SKM-1 (cell line): ENCODE results near the gene SPRR5.

Experiments used
- DNase-seq: peaks from one replicate; lab custom pipeline; 2025; ENCODE audit not compliant: unreplicated experiment; lab: John Stamatoyannopoulos, UW

The SPRR5 gene

GRCh38 chr1:152942161-152942560, 4.8 kb upstream of the SPRR5 start:
- no peak for DNase-seq

GRCh38 chr1:152946248-152946647, 758 bp upstream of the SPRR5 start:
- no peak for DNase-seq

- no peak for DNase-seq
Measured at GRCh38 chr1:152951711-152952110, 4.7 kb downstream of the SPRR5 start.

- no peak for DNase-seq
Measured at GRCh38 chr1:152953761-152954160, 6.8 kb downstream of the SPRR5 start.

- no peak for DNase-seq
Measured at GRCh38 chr1:152954436-152954835, 7.4 kb downstream of the SPRR5 start.

- DNase-seq = no peak
Measured at GRCh38 chr1:152957561-152957960, 10.6 kb downstream of the SPRR5 start.

- DNase-seq = no peak
Measured at GRCh38 chr1:152959273-152959672, 12.3 kb downstream of the SPRR5 start.

GRCh38 chr1:152959801-152960451, 12.9 kb downstream of the SPRR5 start:
- no peak for DNase-seq

GRCh38 chr1:152960452-152961044, 13.5 kb downstream of the SPRR5 start:
- no peak for DNase-seq

- DNase-seq = no peak
Measured at GRCh38 chr1:152961226-152961891, 14.4 kb downstream of the SPRR5 start.

- no peak for DNase-seq
Measured at GRCh38 chr1:152962876-152963415, 15.9 kb downstream of the SPRR5 start.

GRCh38 chr1:152964536-152964935, 17.5 kb downstream of the SPRR5 start:
- no peak for DNase-seq

- no peak for DNase-seq
Measured at GRCh38 chr1:152965853-152966252, 18.8 kb downstream of the SPRR5 start.

- DNase-seq = no peak
Measured at GRCh38 chr1:152967201-152967600, 20.2 kb downstream of the SPRR5 start.

- DNase-seq = no peak
Measured at GRCh38 chr1:152968248-152968647, 21.2 kb downstream of the SPRR5 start.

GRCh38 chr1:152969036-152969435, 22.0 kb downstream of the SPRR5 start:
- no peak for DNase-seq

GRCh38 chr1:152970495-152970894, 23.5 kb downstream of the SPRR5 start, which contains the start of gene SPRR4:
Gene SPRR4 (plus strand): TSS chr1:152970648. CDS start chr1:152971891, 1,243 bp downstream.
- DNase-seq = no peak

GRCh38 chr1:152972196-152972886, 25.3 kb downstream of the SPRR5 start:
- no peak for DNase-seq

GRCh38 chr1:152976688-152977087, 29.7 kb downstream of the SPRR5 start:
- no peak for DNase-seq

GRCh38 chr1:152977614-152978013, 30.6 kb downstream of the SPRR5 start:
- no peak for DNase-seq

- DNase-seq = no peak
Measured at GRCh38 chr1:152980676-152981075, 33.7 kb downstream of the SPRR5 start.
